ENCODE measurements around the gene UTS2R.

DNA sequence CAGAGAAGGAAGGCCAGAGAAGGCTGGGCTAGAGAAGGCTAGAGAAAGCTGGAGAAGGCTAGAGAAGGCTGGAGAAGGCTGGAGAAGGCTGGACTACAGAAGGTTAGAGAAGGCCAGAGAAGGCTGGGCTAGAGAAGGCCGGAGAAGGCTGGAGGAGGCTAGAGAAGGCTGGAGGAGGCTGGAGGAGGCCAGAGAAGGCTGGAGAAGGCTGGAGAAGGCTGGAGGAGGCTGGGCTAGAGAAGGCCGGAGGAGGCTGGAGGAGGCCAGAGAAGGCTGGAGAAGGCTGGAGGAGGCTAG is 53.2 kb downstream of the UTS2R start:
- TF ChIP-seq POLR2A (IDR thresholded peaks at IDR 0.05; ENCODE audit: low read length) = no peak
- TF ChIP-seq GATA1 (IDR thresholded peaks at IDR 0.05; ENCODE audit: low read depth, low read length) = no peak

Measured in erythroblast (primary cell).